ENCODE results near the gene DIAPH1.

DIAPH1 gene

DNA sequence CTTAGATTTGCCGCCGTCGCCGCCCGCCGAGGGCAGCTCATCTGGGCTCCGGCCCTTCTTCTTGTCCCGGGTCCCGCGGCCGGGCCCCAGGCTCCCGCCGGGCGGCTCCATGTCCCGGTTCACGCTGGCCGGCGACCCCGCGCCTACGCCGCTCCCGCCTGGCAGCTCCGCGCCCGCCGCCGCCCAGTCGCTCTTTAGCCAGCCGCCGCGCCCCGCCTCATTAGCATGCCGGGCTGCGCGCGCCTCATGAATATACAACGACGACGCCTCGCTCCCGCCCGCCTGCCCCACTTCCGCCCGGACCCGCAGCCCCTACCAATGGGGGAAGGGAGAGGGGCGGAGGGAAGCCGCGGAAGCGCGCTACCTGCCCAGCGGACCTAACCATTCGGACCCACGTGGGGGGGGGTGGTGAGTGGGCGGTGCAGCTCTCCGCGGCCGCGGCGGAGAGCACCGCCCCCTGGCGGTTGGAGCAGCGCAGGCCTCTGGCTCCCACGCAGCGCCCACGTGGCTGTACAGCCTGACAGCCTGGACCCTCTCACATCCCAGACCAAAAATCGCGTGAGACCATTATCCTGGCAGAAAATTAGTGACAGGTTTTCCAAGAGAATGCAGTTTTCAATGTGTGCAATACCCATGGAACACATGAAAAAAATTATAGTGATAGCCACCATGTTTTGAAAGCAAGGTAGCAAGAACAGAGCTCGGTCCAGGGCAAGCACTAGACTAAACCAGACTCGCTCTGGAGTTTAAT lies at the start of gene DIAPH1:
DIAPH1 (minus strand) TSS at position 197 of the 751 bp plus-strand sequence; CDS start at position 111, 86 bp downstream.
- DNase-seq: peak; percentile 71

DNA sequence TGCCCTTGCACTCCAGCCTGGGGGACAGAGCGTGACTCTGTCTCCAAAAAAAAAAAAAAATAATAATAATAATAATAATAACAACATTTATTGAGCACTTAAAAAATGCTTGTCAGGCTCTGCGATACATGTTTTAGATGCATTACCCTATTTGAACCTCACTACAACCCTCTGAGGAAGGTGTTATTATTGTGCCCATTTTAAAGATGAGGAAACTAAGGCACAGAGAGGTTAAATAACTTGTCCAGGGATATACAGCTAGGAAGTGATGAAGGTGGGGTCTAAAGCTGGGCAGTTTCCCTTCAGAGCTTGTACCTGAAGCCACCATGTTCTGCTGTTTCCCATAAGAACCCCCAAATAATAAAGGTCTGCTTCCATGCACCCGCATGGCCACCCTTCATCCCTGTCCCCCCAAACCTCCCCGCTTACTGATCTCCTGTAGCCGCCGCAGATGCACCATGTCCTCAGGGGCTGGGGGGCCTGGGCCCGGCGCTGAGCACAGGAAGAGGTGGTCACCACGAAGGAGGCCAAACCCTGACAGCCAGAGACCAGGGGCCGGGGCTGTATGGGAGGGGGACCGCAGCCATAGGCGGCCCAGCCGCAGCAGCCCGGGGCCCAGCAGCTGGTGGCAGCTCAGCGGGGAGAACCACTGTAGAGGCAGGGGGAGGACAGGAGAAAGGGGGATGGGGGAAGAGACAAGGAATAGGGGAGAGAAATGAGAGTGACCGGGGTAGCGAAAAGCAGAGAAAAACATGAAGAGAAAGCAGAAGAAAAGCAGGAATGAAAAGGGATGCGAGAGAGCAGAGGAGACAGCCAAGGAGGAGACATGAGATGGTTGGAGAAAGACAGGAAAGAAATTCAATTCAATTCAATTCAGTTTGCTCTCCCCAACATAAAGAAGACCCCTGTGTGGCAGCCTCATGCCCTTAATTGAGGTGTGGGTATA lies 47.5 kb upstream of the DIAPH1 start:
- no peak for DNase-seq

GRCh38 chr5:141664733-141665461 lies 46.1 kb upstream of the DIAPH1 start:
- no peak for DNase-seq

GRCh38 chr5:141663506-141663905 lies 44.7 kb upstream of the DIAPH1 start:
- no peak for DNase-seq

DNA sequence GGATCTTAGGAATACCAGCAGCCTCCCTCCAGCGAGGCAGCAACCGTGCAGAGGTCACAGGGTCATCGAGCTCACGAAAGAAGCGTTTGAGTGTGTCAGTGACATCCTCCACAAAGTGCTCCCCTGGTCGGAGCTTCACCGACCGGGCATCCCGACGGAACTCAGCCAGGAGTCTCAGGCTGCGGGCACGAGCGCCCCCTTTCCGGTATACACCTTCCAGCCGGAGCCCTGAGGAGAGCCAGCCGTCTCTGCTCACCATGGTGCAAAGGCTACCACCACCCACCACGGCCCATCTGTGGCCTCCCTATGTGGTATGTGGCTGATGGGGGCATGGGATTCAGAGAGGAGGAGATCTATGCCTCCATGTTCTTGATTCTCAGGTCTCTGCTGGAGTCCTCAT lies 43.2 kb upstream of the DIAPH1 start:
- DNase-seq: no peak

DNA sequence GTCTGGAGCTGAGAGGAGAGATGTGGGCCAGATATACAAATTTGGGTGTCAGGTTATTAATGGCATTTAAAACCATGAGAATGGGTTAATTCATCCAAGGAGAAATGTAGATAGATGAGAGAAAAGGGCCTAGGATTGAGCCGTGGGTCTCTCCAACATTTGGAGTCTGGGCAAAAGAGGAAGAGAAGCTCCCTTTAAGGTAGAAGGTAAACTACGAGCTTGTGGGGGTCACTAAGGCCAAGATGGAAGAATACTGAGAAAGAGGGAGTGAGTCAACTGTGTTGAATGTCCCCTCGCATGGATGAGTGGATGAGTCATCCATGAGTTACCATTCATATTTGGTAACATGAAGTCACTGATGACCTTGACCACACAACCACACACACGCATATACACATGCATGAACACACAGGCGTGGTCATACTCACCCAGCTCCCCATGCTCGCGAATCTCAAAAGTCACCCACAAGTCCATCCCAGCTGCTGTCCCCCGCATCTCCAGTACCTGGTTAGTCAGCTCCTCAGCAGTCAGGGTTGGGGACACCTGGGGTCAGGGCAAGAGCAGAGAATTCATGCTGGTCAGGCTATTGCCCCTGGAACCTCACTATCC lies 39.2 kb upstream of the DIAPH1 start:
- DNase-seq: no peak

- DNase-seq: no peak
Observed at GRCh38 chr5:141657404-141657803, 38.6 kb upstream of the DIAPH1 start.

- no peak for DNase-seq
Observed at GRCh38 chr5:141656396-141656795, 37.6 kb upstream of the DIAPH1 start.

DNA sequence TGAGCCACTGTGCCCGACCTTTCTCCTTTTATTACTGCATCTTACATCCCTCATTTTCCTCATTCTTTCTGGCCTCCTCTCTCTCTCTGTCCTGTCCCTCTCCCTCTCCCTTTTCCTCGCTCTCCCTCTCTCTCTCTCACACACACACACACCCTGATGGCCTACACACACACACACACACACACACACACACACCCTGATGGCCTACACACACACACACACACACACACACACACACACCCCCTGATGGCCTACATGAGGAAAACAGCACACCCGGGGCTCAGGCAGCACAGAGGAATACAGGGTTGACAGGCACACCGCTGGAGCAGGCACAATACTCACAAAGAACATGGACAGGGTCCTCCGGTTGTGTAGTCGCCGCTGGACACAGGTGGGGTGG lies 36.2 kb upstream of the DIAPH1 start:
- no peak for DNase-seq

GRCh38 chr5:141654298-141654697 lies 35.5 kb upstream of the DIAPH1 start:
- no peak for DNase-seq

DNA sequence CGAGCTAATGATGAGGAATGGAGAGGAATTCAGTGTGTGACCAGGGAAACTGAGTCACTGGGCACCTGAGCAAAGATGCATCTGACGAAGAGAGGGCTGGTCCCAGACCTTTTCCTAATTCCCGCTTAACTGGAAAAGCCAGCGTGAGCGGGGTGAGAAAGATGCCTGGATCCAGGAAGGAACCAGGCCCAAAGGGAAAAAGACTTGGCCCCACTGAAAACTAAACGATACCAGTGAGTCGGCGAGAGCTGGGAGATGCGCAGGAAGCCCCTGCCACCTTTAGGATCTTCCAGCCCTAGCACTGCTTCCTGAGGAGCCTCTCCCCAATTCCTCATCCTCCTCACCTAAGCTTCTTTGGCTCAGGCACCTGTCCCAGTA lies 32.9 kb upstream of the DIAPH1 start:
- no peak for DNase-seq

GRCh38 chr5:141650851-141651727 lies 32.3 kb upstream of the DIAPH1 start, which contains the start of gene FCHSD1:
TSS of gene FCHSD1 (minus strand) at chr5:141651418. CDS start at chr5:141651368, 50 bp downstream.
- DNase-seq: no peak

DNA sequence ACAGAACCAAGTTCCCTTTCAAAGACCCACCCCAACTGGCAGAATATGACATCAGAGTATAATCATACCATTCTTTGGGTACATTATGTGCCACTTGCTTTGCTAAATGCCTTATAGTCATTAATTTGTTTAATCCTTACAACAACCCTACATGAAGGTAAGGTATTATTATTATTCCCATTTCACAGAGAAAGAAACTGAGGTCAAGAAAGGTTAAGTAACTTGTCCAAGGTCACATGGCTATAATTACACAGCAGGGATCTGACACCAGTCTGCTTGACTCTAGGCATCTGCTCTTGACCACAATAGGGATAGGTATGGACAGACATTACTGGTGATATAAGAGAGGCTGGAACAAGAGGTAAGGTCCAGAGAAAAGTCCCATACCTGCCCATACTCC lies 31.2 kb upstream of the DIAPH1 start:
- DNase-seq: no peak

- no peak for DNase-seq
Observed at GRCh38 chr5:141649056-141649688, 30.4 kb upstream of the DIAPH1 start.

GRCh38 chr5:141647851-141648250 lies 29.1 kb upstream of the DIAPH1 start:
- no peak for DNase-seq

DNA sequence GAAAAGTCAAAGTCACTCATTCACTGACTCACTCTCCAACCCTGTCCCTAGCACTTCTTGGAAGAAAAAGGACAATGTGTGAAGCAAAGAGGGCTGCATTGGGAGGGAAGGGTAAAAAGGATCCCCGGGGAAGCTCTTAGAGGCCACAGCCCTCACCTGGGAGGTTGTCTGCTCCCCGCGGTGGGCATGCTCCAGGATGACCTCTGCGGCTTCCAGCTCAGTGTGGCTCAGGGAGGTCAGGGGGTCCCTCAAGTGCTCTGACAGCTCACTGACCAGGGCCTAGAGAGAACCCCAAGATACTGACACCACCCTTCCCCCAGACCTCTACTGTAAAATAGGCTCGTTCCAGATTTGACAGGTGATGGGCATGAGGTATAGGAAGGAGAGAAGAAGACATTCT lies 28.4 kb upstream of the DIAPH1 start:
- DNase-seq: no peak

DNA sequence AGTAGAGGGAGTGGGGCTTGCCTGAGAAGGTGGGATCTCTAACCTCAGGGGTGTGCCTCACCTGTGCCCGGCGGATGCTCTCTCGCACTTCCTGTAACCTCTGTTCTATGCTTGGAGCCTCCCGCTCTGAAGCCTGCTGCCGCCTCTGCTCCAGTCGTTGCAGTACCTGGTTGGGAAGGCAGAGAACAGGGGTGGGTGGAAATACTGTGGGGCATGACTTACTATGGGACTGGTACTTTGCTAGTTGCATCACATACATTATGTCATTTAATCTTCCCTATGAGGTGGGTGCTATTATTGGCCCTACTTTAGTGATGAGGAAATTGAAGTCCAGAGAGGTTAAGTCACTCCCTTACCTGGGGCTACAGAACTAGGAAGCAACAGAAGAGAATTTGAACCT lies 27.2 kb upstream of the DIAPH1 start:
- no peak for DNase-seq

GRCh38 chr5:141641634-141642267 lies 23.0 kb upstream of the DIAPH1 start:
- DNase-seq: no peak

DNA sequence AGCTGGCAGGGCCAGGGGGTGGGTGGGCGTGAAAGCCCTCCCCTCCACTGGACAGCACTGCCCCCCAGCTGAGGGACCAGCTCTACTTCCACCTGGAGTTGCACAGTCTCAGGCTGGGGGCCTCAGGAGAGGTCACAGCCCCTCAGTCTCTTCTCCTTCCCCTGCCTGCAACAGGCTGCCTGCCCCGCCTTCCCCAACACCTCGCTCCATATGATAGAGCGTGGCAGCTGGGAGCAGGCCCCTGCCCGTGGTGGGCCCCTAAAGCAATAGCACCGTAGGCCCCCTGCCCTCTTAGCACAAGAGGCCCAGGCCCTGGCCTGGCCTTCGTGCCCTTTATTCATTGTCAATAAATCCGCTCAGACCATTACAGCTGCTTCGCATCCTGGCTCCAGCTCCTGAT lies 21.9 kb upstream of the DIAPH1 start:
- DNase-seq: no peak

DNA sequence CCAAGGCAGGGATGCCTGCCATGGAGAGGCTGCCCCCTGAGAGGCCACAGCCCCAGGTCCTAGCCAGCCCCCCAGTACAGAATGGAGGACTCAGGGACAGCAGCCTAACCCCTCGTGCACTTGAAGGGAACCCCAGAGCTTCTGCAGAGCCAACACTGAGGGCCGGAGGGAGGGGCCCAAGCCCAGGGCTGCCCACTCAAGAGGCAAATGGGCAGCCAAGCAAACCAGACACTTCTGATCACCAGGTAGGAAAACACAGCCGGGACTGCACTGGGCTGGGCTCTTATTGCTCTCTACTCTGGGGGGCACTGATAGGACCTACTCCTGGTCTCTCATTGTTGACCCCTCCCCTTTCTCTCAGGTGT lies 21.2 kb upstream of the DIAPH1 start:
- no peak for DNase-seq
